ENCODE data around the gene TMEM243.

TMEM243 gene

DNA sequence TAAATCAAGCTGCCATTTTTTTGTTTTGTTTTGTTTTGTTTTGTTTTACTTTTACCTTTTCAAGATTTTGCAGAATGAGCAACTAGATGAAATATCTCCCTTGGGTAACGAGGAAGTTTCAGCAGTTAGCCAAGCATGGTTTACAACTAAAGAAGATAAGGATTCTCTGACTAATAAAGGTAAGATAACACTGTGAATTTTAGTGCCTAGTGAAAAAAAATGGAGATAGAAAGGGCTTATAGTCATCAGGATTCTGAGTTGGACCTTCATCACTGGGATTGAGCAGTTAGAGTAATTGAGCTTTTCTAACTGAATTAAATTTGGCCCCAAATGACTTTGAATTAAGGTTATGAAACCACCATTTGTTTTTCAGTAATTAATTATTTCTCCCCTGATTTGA, 46.1 kb downstream of the TMEM243 start:
- no peak for DNase-seq
- intact Hi-C loops (cut with DNase I): no loop called here

DNA sequence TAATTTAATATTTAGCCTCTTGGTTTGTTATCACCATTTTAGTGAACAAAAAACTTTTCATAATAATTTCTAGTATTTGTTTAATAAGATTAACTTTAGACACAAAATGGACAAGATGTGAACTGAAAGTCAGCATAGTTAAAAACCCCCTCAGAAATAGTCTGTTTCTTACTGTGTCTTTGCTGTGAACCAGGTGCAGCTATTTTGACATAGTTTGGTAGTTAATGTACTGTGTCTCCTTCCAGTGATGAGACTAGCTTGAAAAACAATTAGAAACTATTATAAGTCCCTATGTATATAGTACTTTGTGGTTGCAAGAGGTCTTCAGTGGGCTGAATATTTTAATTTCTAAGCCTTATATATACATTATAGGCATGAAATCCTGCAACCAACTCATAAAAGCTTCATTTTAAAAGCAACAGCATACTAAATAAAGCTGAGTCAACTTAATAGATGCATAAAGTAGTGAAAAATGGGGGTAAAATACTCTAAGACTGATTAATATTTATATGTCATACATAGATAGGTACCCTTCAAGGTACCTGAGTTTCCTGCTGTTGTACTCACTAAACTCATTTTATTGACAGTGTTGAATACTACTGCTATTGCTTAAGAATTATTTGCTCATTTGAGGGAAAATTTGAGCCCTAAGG, 48.1 kb downstream of the TMEM243 start:
- no peak for DNase-seq
- intact Hi-C loops (cut with DNase I): no loop called here

- intact Hi-C loops (cut with DNase I): no loop called here
- DNase-seq: no peak
Observed at GRCh38 chr7:87170828-87171227, 48.7 kb downstream of the TMEM243 start.

GRCh38 chr7:87164433-87164832, 55.1 kb downstream of the TMEM243 start:
- no peak for DNase-seq
- intact Hi-C loops (cut with DNase I): no loop called here

GRCh38 chr7:87159538-87159937, 60.0 kb downstream of the TMEM243 start:
- DNase-seq: no peak
- intact Hi-C loops (cut with DNase I): loop anchor here (10.0 kb wide), 1 partner anchor 185 kb away; the partner anchor contains the start of gene CROT

GRCh38 chr7:87156709-87157108, 62.8 kb downstream of the TMEM243 start:
- DNase-seq: no peak
- intact Hi-C loops (cut with DNase I): loop anchor here (10.0 kb wide), 1 partner anchor 188 kb away; the partner anchor contains the start of gene CROT

DNA sequence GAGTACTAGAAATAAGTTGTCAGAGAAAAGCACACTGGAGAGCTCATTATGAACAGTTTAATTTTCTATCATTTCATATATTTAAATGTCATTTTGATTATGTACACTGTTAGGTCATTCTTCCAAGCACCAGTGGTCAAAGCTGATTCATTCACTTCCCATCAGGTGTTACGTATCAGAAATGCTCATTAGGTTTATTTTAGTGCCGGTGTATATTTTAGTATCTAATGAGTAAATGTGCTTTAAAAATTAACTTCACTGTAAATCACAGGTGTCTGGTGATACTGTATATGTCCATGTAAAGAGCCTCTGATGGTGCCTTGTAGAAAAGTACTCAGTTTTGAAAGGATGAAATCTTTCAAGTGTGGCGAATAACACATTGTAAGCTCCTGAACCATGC, 63.7 kb downstream of the TMEM243 start:
- no peak for DNase-seq
- intact Hi-C loops (cut with DNase I): loop anchor here (10.0 kb wide), 1 partner anchor 189 kb away; the partner anchor contains the start of gene CROT

DNA sequence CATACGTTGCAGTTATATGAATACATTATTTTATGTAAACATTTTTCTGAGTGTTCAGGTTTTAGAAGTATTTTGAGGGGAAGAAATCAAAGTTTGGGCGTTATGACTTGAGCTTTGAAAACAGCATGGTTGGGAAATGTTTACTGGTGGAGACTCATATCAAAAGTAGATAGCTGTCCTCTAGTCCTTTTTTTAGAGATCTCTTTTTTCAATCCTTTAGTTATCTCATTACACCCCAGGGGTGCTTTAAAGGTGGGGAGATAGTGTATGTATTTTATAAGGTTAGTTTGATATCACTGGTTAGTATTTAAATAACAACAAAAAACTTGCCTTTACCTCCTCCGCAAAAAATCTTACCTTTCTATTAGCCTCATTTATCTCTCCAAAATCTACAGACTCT, 65.0 kb downstream of the TMEM243 start:
- intact Hi-C loops (cut with DNase I): loop anchor here (5.0 to 10.0 kb wide), 2 partner anchors 190 to 227 kb away; partner anchors contain the start of gene CROT
- no peak for DNase-seq

- DNase-seq: no peak
- intact Hi-C loops (cut with DNase I): loop anchor here (5.0 to 10.0 kb wide), 2 partner anchors 191 to 227 kb away; partner anchors contain the start of gene CROT
Observed at GRCh38 chr7:87154166-87154565, 65.4 kb downstream of the TMEM243 start.

DNA sequence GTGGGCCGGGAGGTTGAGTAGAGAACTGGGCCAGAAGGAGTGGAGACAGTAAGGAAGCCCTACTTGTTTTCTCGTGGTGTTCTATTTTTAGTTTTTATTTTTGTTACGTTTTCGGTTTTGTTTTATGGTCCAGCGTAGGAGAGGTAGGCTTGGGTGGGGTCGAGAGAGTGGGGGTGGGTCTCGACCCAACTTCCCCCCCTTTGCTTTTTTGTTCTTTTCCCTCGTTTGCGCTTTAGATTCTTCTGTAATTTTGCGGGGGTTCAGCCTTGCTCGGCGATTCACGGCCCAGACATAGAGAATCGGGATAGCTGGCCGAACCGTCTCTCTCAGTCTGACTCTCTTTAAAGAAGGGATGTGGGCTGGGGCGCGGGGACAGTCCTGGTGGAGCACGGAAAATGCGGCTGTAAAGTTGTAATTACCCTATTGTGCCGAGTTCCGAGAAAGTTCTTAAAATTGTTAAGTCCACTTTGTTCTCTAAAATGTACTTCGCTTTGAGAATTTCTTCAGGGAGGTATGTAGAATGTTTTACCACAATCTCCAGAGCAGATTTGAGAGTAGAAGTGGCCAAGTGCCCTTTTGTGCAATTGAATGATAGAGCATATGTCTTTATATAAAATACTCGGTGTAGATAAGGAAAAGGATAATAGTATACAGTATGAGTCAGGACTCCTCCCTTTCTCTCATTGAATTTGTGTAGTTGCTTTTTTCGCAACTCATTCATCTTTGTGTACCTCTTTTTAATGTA, 66.5 kb downstream of the TMEM243 start:
- intact Hi-C loops (cut with DNase I): loop anchor here (2.0 to 10.0 kb wide), 4 partner anchors 68 to 226 kb away; partner anchors contain the start of genes CROT and ELAPOR2
- peak in 35 of 42 donors; percentile 5 to 70 (median 31) for DNase-seq

DNA sequence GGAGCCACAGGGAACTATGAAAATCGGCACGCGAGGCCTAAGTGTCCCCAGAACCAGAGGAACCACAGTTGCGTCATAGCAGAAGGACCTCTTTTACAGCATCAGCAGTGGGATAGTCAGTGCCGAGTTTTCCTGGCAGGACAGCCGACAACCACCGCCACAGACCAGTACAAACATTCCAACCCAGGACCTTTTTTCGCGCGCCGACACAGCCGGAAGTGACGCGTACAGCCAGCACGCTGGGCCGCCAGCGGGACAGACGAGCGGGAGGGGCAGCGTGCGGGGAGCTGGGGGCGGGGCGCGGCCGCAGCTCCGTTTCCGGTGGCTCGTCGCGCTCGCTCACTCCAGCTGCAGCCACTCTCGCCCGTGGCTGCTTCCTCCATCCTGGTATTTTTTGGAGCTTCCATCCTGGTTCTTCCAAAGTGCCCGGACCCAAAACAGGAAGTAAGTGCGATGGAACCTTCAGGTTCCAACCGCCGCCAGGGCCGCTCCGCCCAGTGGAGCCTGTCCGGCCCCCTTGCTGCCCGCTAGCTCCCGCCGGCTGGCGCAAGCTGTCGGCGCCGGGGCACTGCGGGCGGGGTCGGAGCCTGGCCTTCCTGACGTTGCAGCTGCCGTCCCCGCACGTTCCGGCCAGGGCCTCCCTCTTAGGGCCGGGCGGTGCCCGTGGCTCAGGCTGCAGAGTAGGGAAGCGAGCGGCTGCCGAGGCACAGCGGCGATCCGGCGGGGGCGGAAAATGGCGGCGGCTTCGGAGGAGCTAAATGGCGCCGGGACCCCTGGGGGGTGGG, 67.2 kb downstream of the TMEM243 start, which contains the start of gene DMTF1:
DMTF1 (plus strand) TSS at position 342 of the 785 bp plus-strand sequence. CDS start 12,489 bp downstream, outside the sequence.
- intact Hi-C loops (cut with DNase I): loop anchor here (2.0 to 10.0 kb wide), 4 partner anchors 68 to 225 kb away; partner anchors contain the start of genes CROT and ELAPOR2
- peak; percentile 88 to 98 (median 96) for DNase-seq

GRCh38 chr7:87151729-87152111, 67.8 kb downstream of the TMEM243 start:
- intact Hi-C loops (cut with DNase I): loop anchor here (2.0 to 10.0 kb wide), 4 partner anchors 69 to 224 kb away; partner anchors contain the start of genes CROT and ELAPOR2
- no peak for DNase-seq

DNA sequence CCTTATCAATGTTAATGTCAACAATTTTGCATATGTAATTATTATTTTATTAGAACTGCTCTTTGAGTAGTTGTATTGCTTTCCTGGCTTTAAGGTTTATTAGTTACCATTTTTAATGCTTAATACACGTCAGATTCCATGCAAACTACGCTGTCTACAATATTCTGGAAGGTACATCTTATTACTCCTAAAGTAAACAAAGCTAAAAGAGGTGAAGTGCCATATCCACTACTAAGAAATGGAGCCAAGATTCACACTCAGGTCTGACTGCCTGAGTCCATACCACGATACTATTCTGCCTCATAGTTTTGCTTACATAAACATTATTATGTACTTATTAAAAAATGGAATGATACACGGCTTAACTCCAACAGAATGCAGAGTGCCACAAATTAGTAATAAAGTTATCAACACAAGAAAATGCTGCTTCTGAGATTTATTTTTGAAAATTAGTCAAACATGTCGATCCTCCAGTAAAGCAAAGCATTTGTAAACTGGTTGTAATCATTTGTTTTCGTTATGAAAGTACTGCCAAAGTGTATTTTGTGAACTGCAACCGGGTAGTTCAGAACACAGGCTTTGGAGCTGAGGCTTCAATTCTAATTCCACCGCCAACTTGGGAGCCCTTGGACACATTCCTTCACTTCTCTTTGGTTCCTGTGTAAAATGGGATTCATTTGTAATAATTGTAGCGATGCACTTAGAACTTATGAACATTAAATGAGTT, 68.4 kb downstream of the TMEM243 start:
- intact Hi-C loops (cut with DNase I): loop anchor here (5.0 to 10.0 kb wide), 2 partner anchors 194 to 224 kb away; partner anchors contain the start of gene CROT
- no peak for DNase-seq

DNA sequence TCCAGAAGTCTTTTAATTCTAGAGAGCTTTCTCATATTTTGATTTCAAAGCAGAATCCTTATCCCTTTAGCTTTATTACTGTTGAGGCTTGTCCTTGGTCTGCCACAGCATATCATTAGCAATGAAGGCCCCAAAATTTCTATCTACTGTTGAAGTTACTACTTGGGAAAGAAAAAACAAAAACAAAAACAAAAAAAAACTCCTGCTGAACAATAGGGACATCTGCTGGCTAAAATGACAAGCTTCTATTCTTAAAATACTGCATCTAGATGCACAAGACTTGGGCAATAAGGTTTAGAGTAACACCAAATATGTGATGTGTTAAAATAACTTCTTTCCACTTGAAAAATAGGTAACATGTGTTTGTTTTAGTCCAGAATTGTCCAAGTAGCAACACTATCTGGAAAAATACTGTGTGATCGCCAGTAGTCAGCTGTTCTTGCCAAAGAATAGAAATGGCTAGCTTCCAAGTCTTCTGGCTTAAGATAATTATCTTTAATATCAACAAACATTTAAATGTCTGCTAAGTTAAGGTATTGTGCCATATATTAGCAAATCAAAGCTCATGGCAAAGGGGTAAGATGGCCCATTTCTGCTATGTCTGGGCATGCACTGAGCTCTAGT, 71.1 kb downstream of the TMEM243 start:
- no peak for DNase-seq

DNA sequence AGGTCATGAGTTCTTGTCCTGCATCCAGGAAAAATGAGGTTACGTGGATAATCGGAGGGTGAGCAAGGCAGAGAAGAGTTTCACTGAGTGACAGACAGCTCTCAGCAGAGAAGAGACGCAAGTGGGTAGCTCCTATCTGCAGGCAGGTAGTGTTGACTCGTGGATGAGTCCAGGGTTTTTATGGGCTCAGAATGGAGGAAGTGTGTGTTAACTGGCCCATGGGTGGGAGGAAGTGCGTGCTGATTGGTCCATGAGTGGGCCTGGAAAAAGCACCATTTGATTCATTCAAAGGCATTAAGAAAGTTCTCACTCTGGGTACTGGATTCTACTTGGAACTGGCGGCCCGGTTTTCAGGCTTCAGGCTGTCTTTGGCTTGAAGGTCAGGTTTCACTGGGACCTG, 72.0 kb downstream of the TMEM243 start:
- DNase-seq: no peak
- intact Hi-C loops (cut with DNase I): no loop called here

More for the DNA sequence above, 71.1 kb downstream of the TMEM243 start:
- intact Hi-C loops (cut with DNase I): no loop called here

- DNase-seq: no peak
- intact Hi-C loops (cut with DNase I): no loop called here
Observed at GRCh38 chr7:87146740-87147386, 72.7 kb downstream of the TMEM243 start.
